GM23248 (cell line): ENCODE data around the gene USP10. TPM values are rescaled to one million over a fixed set of nuclear protein-coding genes. Genes with fewer than 3 reads are reported as not detected.
A peak's percentile ranks its signal among the peaks of the same experiment; 100 is the strongest.

Source experiments
- DNase-seq: peaks from one replicate; pipeline ENCODE4 v3.0.0-alpha.2; 2015
- H2AFZ ChIP-seq: fragments of 200-600 bp; sonication (generic); 2 replicates; pipeline ENCODE4 v1.6.1; 2016; ENCODE audit warnings: antibody characterized with exemption
- H3F3A ChIP-seq: fragments of 200-600 bp; sonication (generic); 2 replicates; pipeline ENCODE4 v1.6.1; 2016; ENCODE audit warnings: mild to moderate bottlenecking, antibody characterized with exemption, mixed run types; ENCODE audit not compliant: insufficient read depth
- H3K27ac ChIP-seq: fragments of 200-600 bp; sonication (generic); 2 replicates; pipeline ENCODE4 v1.5.1; 2016; ENCODE audit warnings: mild to moderate bottlenecking
- H3K27me3 ChIP-seq: fragments of 200-600 bp; sonication (generic); replicated peaks from 2 replicates; pipeline ENCODE4 v1.6.1; 2016; ENCODE audit warnings: mild to moderate bottlenecking; ENCODE audit not compliant: insufficient read depth
- H3K36me3 ChIP-seq: fragments of 200-600 bp; sonication (generic); 2 replicates; pipeline ENCODE4 v1.6.1; 2016; ENCODE audit warnings: low read depth, mild to moderate bottlenecking
- H3K4me1 ChIP-seq: fragments of 200-600 bp; sonication (generic); 2 replicates; pipeline ENCODE4 v1.6.1; 2016; ENCODE audit warnings: mild to moderate bottlenecking; ENCODE audit not compliant: insufficient read depth
- H3K4me2 ChIP-seq: fragments of 200-600 bp; sonication (generic); one replicate; pipeline ENCODE4 v1.6.1; 2016; ENCODE audit warnings: mild to moderate bottlenecking; ENCODE audit not compliant: unreplicated experiment
- H3K4me3 ChIP-seq: fragments of 200-600 bp; sonication (generic); 2 replicates; pipeline ENCODE4 v1.5.1; 2016; ENCODE audit warnings: mild to moderate bottlenecking
- H3K79me2 ChIP-seq: fragments of 200-600 bp; sonication (generic); 2 replicates; pipeline ENCODE4 v1.6.1; 2016; ENCODE audit warnings: mild to moderate bottlenecking; ENCODE audit not compliant: insufficient read depth
- H3K9ac ChIP-seq: fragments of 200-600 bp; sonication (generic); 2 replicates; pipeline ENCODE4 v1.6.1; 2016; ENCODE audit warnings: mild to moderate bottlenecking
- H3K9me2 ChIP-seq: fragments of 200-600 bp; sonication (generic); 2 replicates; pipeline ENCODE4 v1.6.1; 2016; ENCODE audit warnings: mixed run types, mild to moderate bottlenecking, moderate library complexity; ENCODE audit not compliant: insufficient read depth
- H3K9me3 ChIP-seq: fragments of 200-600 bp; sonication (generic); one replicate; pipeline ENCODE4 v1.6.1; 2017; ENCODE audit warnings: low read depth
- H4K20me1 ChIP-seq: fragments of 200-600 bp; sonication (generic); 2 replicates; pipeline ENCODE4 v1.6.0; 2016; ENCODE audit not compliant: insufficient read depth
- EZH2 ChIP-seq: fragments of 200-600 bp; sonication (generic); IDR thresholded peaks from 2 replicates; pipeline ENCODE4 v1.6.1; 2018; ENCODE audit warnings: antibody characterized with exemption, mild to moderate bottlenecking; ENCODE audit not compliant: insufficient read depth, poor library complexity, severe bottlenecking
- EZH2phosphoT487 ChIP-seq: fragments of 200-600 bp; sonication (generic); IDR thresholded peaks from 2 replicates; pipeline ENCODE4 v1.6.1; 2018; ENCODE audit warnings: antibody characterized with exemption, moderate library complexity, mild to moderate bottlenecking, low read depth; ENCODE audit not compliant: insufficient read depth
- WGBS, 2 experiments: methylation state at CpG; one replicate each; pipeline ENCODE4 v1.1.6; 2015 to 2017; ENCODE audit warnings: low lambda C conversion rate in 2 of 2, low coverage in 1 of 2; ENCODE audit errors: missing lambda C conversion rate in 2 of 2; 5-methylcytosine and 5-hydroxymethylcytosine counted together
- in situ Hi-C: fragments of 300-500 bp; cut with MboI; formaldehyde crosslinking; loops from 2 replicates; pipeline ENCODE4 v1.15.0; 2020
- polyA plus RNA-seq: library from polyadenylated mRNA; unstranded; fragments of >200 nt; fragmentation: Nextera tagmentation; extraction: Ambion mirVana; gene quantifications from 2 replicates; pipeline ENCODE4 v1.2.1, GENCODE V29; 2016
- total RNA-seq: library from RNA; depleted of rRNA; stranded (reverse); fragments of >200 nt; shearing (Covaris generic); gene quantifications from 2 replicates; pipeline ENCODE4 v1.2.3, GENCODE V29; 2014; rRNA removed

Gene USP10
- total RNA-seq (48.3 and 51.3 TPM in 2 replicates), polyA plus RNA-seq (72.4 and 74.0 TPM in 2 replicates)

- Histone ChIP-seq H4K20me1 (peaks cover 11% of the 10 kb centered on the region), H3K4me2 (peak within 1 kb of the TSS; percentile 87), H3K9ac (peak within 1 kb of the TSS; percentile 89), H3K4me3 (peak within 1 kb of the TSS; percentile 91), H3K27ac (peak within 1 kb of the TSS; percentile 50), H3K79me2 (peaks cover 47% of the 10 kb centered on the region), H2AFZ (peak within 1 kb of the TSS; percentile 95), H3K27me3 (no peaks in the 10 kb centered on the region), H3K9me3 (no peaks in the 10 kb centered on the region), H3K4me1 (0 out of 2 replicates have a peak, but pooled peaks cover 7% of the 10 kb centered on the region), H3F3A (no peaks in the 10 kb centered on the region), H3K36me3 (no peaks in the 10 kb centered on the region), H3K9me2 (no peaks in the 10 kb centered on the region)
- TF ChIP-seq EZH2phosphoT487, result no peak
- no peak for TF ChIP-seq EZH2
- 0 to 1% methylated on average over 59 to 92 of the region's 97 CpGs for WGBS, 2 experiments
- in situ Hi-C loops, result no loop called here
- peak; percentile 90 for DNase-seq
Measured at GRCh38 chr16:84699712-84700445, at the start of gene USP10. Gene USP10 (plus strand): TSS chr16:84700000. CDS start chr16:84700091, 91 bp downstream.

- no peaks in the 10 kb centered on the region for H4K20me1 ChIP-seq
- H3K27ac ChIP-seq, result peak overlapping the region; percentile 52
- WGBS, 2 experiments, result 42 to 43% methylated on average over 20 of the region's 20 CpGs
Measured at GRCh38 chr16:84650062-84650991, 49.5 kb upstream of the USP10 start.

GRCh38 chr16:84652566-84652965 lies 47.2 kb upstream of the USP10 start:
- peaks cover 21% of the 10 kb centered on the region for H3K4me1 ChIP-seq
- no peak overlapping the region for H3K4me2 ChIP-seq
- TF ChIP-seq EZH2 (no peak), EZH2phosphoT487 (no peak)
- no peaks in the 10 kb centered on the region for H4K20me1 ChIP-seq
- no peak overlapping the region for H3K27ac ChIP-seq
- H3K9me3 ChIP-seq, result no peaks in the 10 kb centered on the region
- H3K27me3 ChIP-seq, result no peaks in the 10 kb centered on the region
- H3F3A ChIP-seq, result peaks cover 18% of the 10 kb centered on the region
- WGBS, 2 experiments, result 96 to 99% methylated on average over 7 of the region's 7 CpGs
- H3K4me3 ChIP-seq, result no peak overlapping the region
- in situ Hi-C loops, result no loop called here
- DNase-seq, result no peak
- H2AFZ ChIP-seq, result no peak overlapping the region
- peaks cover 42% of the 10 kb centered on the region for H3K79me2 ChIP-seq
- no peaks in the 10 kb centered on the region for H3K9me2 ChIP-seq
- H3K36me3 ChIP-seq, result peaks cover 4% of the 10 kb centered on the region; the same call in 1 of the 2 replicates
- no peak overlapping the region for H3K9ac ChIP-seq

More at GRCh38 chr16:84650062-84650991, 49.5 kb upstream of the USP10 start:
- Histone ChIP-seq H3K4me2 (peak overlapping the region; percentile 69), H3K9me3 (no peaks in the 10 kb centered on the region), H3K9me2 (no peaks in the 10 kb centered on the region), H3K9ac (peak overlapping the region; percentile 14; the same call in 1 of the 2 replicates), H3K4me1 (peaks cover 25% of the 10 kb centered on the region), H3K36me3 (no peaks in the 10 kb centered on the region; the same call in 1 of the 2 replicates), H3K27me3 (no peaks in the 10 kb centered on the region), H3F3A (peaks cover 18% of the 10 kb centered on the region), H2AFZ (no peak overlapping the region), H3K79me2 (peaks cover 34% of the 10 kb centered on the region), H3K4me3 (peak overlapping the region; percentile 74)
- peak; percentile 91 for DNase-seq
- TF ChIP-seq EZH2phosphoT487 (no peak), EZH2 (no peak)
- in situ Hi-C loops, result no loop called here

GRCh38 chr16:84654238-84654637 lies 45.6 kb upstream of the USP10 start:
- H3F3A ChIP-seq, result peaks cover 18% of the 10 kb centered on the region
- H3K9me3 ChIP-seq, result no peaks in the 10 kb centered on the region
- H3K27ac ChIP-seq, result no peak overlapping the region
- H3K27me3 ChIP-seq, result no peaks in the 10 kb centered on the region
- H3K4me2 ChIP-seq, result no peak overlapping the region
- no peak for DNase-seq
- WGBS, 2 experiments, result 97 to 98% methylated on average over 3 of the region's 3 CpGs
- no peak overlapping the region for H2AFZ ChIP-seq
- H3K36me3 ChIP-seq, result peaks cover 15% of the 10 kb centered on the region; the same call in 1 of the 2 replicates
- no peak overlapping the region for H3K4me3 ChIP-seq
- TF ChIP-seq EZH2phosphoT487 (no peak), EZH2 (no peak)
- H3K79me2 ChIP-seq, result peaks cover 46% of the 10 kb centered on the region
- H3K4me1 ChIP-seq, result peaks cover 17% of the 10 kb centered on the region
- in situ Hi-C loops, result no loop called here
- no peaks in the 10 kb centered on the region for H3K9me2 ChIP-seq
- no peak overlapping the region for H3K9ac ChIP-seq
- no peaks in the 10 kb centered on the region for H4K20me1 ChIP-seq
